ENCODE data around the gene TWIST2.

TWIST2 gene

GRCh38 chr2:238847841-238848690 is at the start of gene TWIST2:
Gene TWIST2, plus strand, starts transcription at chr2:238848085. Its CDS starts 131 bp downstream, at chr2:238848216.
- no peak for DNase-seq

- DNase-seq = no peak
Observed at GRCh38 chr2:238801791-238802190, 46.1 kb upstream of the TWIST2 start.

GRCh38 chr2:238802957-238803356 is 44.9 kb upstream of the TWIST2 start:
- DNase-seq = no peak

GRCh38 chr2:238803996-238804870 is 43.7 kb upstream of the TWIST2 start:
- no peak for DNase-seq

GRCh38 chr2:238808761-238809160 is 39.1 kb upstream of the TWIST2 start:
- DNase-seq = no peak

- no peak for DNase-seq
Observed at GRCh38 chr2:238810321-238810720, 37.6 kb upstream of the TWIST2 start.

GRCh38 chr2:238811293-238811692 is 36.6 kb upstream of the TWIST2 start:
- no peak for DNase-seq

GRCh38 chr2:238811759-238812158 is 36.1 kb upstream of the TWIST2 start:
- no peak for DNase-seq

- DNase-seq = no peak
Observed at GRCh38 chr2:238813109-238813508, 34.8 kb upstream of the TWIST2 start.

GRCh38 chr2:238814815-238815214 is 33.1 kb upstream of the TWIST2 start:
- no peak for DNase-seq

- DNase-seq = no peak
Observed at GRCh38 chr2:238816291-238816690, 31.6 kb upstream of the TWIST2 start.

- no peak for DNase-seq
Observed at GRCh38 chr2:238817382-238817781, 30.5 kb upstream of the TWIST2 start.

- DNase-seq = no peak
Observed at GRCh38 chr2:238817891-238818290, 30.0 kb upstream of the TWIST2 start.

GRCh38 chr2:238818561-238818960 is 29.3 kb upstream of the TWIST2 start:
- no peak for DNase-seq

GRCh38 chr2:238820197-238820596 is 27.7 kb upstream of the TWIST2 start:
- DNase-seq = no peak

GRCh38 chr2:238820916-238821315 is 27.0 kb upstream of the TWIST2 start:
- no peak for DNase-seq

GRCh38 chr2:238821391-238821790 is 26.5 kb upstream of the TWIST2 start:
- DNase-seq = no peak

GRCh38 chr2:238821944-238822670 is 25.8 kb upstream of the TWIST2 start:
- DNase-seq = no peak

GRCh38 chr2:238822955-238823354 is 24.9 kb upstream of the TWIST2 start:
- no peak for DNase-seq

GRCh38 chr2:238831177-238831576 is 16.7 kb upstream of the TWIST2 start:
- no peak for DNase-seq

- DNase-seq = no peak
Observed at GRCh38 chr2:238834982-238835381, 12.9 kb upstream of the TWIST2 start.

GRCh38 chr2:238835726-238836301 is 12.1 kb upstream of the TWIST2 start:
- DNase-seq = no peak

Data from activated gamma-delta T cell treated with Interleukin-2 at 50 U/mL for 16 hours (primary cell).